Nephron (organoid): Measurements from ENCODE around the gene HMX1.

ENCODE experiments used
- H3K27ac Mint-ChIP-seq, 3 experiments: 2 replicates each; pipeline ENCODE4 v1.8.0; 2020; ENCODE audit warnings: mixed read lengths in 3 of 3, mild to moderate bottlenecking in 2 of 3, moderate library complexity in 1 of 3
- H3K27me3 Mint-ChIP-seq: 2 replicates; pipeline ENCODE4 v1.8.0; 2021; ENCODE audit warnings: low read depth, mild to moderate bottlenecking, moderate library complexity, mixed read lengths
- H3K36me3 Mint-ChIP-seq: 2 replicates; pipeline ENCODE4 v1.8.0; 2020; ENCODE audit warnings: low read depth, mixed read lengths
- H3K4me1 Mint-ChIP-seq: 2 replicates; pipeline ENCODE4 v1.8.0; 2020; ENCODE audit warnings: mixed read lengths
- H3K4me3 Mint-ChIP-seq, 3 experiments: 2 replicates each; pipeline ENCODE4 v1.8.0; 2020; ENCODE audit warnings: mild to moderate bottlenecking in 3 of 3, mixed read lengths in 3 of 3, moderate library complexity in 2 of 3
- H3K9me3 Mint-ChIP-seq: 2 replicates; pipeline ENCODE4 v1.8.0; 2020; ENCODE audit warnings: mixed read lengths
- CTCF ChIP-seq, 3 experiments: fragments of 200-600 bp; sonication (generic); IDR thresholded peaks; one replicate each; pipeline ENCODE4 v1.5.0; 2021; ENCODE audit warnings: antibody characterized with exemption in 3 of 3; ENCODE audit not compliant: unreplicated experiment in 3 of 3

HMX1 gene

GRCh38 chr4:8866421-8866820 lies 5.2 kb downstream of the HMX1 start:
- H3K27ac Mint-ChIP-seq: no peak overlapping the region
- peaks cover 92% of the 10 kb centered on the region for H3K27me3 Mint-ChIP-seq
- H3K36me3 Mint-ChIP-seq: no peaks in the 10 kb centered on the region
- H3K4me3 Mint-ChIP-seq: no peak overlapping the region
- H3K9me3 Mint-ChIP-seq: no peaks in the 10 kb centered on the region
- TF ChIP-seq CTCF (IDR thresholded peaks at IDR 0.05; ENCODE audit: unreplicated experiment in 3 of 3): no peak
- H3K4me1 Mint-ChIP-seq: no peaks in the 10 kb centered on the region

GRCh38 chr4:8865681-8866310 lies 5.8 kb downstream of the HMX1 start:
- Mint-ChIP-seq H3K9me3 (no peaks in the 10 kb centered on the region), H3K4me1 (no peaks in the 10 kb centered on the region), H3K27me3 (peaks cover 93% of the 10 kb centered on the region), H3K4me3 (no peak overlapping the region), H3K36me3 (no peaks in the 10 kb centered on the region), H3K27ac (no peak overlapping the region)
- no peak for TF ChIP-seq CTCF (IDR thresholded peaks at IDR 0.05; ENCODE audit: unreplicated experiment in 3 of 3)

GRCh38 chr4:8864912-8865680 lies 6.5 kb downstream of the HMX1 start:
- no peak overlapping the region for H3K4me3 Mint-ChIP-seq
- no peaks in the 10 kb centered on the region for H3K4me1 Mint-ChIP-seq
- TF ChIP-seq CTCF (IDR thresholded peaks at IDR 0.05; ENCODE audit: unreplicated experiment in 3 of 3): no peak
- H3K27ac Mint-ChIP-seq: no peak overlapping the region
- H3K36me3 Mint-ChIP-seq: no peaks in the 10 kb centered on the region
- peaks cover 93% of the 10 kb centered on the region for H3K27me3 Mint-ChIP-seq
- H3K9me3 Mint-ChIP-seq: no peaks in the 10 kb centered on the region

DNA sequence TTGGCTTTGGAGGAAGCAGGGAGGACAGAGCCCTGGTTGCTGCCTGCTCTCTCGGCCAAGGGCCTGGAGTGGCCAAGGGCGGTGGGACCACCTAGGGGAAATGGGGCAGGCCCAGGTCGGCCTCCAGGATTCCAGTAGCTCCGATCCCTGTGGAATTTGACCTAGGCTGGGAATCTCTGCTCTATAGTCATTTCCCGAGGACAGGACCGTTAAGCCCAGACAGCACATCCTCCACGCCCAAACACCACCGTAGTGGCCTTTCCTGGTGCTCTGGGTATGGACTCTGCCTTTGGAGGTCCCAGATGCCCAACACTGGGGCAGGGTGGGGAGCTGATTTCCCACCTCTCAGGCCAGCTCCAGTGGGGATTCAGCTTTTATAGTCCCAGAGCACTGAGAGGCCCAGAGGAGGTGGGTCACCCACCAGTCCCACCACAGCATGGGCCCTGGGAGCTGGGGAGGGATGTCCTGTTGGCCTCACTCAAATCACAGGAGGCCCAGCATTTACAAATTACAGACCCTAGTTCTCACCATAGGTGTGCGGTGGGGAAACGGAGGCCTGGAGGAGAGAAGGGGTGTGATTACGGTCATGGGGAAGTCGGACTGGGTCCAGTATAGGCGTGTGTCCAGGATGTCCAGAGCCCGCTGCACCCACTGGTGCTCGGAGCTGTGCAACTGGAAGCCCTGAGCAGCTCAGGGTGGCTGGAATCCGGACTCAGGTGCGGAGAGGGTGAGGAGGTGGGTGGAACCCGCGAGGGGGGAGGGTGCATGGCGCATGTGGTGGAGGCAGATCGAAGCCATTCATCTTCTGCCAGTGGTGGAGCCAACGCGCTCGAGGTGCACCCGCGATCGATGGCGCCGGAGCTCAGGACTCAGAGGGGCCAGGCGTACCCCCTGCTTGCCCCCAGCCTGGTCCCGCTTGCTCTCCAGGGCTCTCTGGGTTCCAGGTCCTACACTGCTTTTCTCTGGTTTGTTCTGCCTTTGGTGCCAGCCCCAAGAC lies 7.7 kb downstream of the HMX1 start:
- Mint-ChIP-seq H3K4me1 (no peaks in the 10 kb centered on the region), H3K9me3 (no peaks in the 10 kb centered on the region), H3K27me3 (peaks cover 93% of the 10 kb centered on the region), H3K4me3 (no peak overlapping the region), H3K36me3 (no peaks in the 10 kb centered on the region), H3K27ac (no peak overlapping the region)
- no peak for TF ChIP-seq CTCF (IDR thresholded peaks at IDR 0.05; ENCODE audit: unreplicated experiment in 3 of 3)

DNA sequence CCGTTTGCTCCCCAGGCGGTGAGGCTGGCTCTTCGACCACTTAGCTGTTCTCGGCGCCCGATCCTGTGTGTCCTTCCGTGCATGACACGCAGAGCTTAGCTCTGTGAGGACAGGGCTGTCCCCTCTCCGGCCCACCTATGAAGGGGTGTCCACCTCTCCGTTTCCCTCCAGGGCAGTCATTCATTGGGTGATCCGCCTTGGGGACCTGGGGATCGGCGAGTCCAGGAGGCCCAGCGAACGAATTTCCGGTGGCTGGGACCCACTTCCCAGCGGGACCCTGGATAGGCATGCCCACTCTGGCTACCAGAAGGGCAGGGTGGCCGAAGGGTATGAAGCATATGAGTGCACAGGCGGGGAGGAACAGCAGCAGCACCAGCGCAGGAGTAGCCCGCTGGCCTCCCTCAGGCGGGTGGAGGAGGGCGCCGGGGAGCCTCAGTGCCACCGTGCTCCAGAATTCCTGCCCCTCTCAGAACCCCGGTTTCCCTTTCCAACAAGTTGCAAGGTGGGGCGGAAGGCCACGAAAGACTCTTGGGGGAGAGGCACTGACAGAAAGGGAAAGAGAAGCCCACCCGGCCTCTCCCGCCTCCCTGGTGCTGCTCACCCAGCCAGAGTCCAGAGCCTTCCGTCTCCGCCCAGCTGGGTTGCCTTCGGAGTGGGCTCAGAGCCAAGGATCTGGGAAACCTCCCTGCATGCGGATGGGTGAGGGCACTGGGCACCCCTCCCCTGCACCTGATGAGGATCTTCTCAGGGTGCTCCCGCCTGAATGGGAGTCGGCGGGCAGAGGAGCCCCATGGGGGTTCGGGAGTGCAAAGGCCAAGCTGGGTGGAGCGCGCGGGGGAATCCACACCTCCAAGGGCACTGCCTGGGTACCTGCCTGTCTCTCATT lies 8.6 kb downstream of the HMX1 start:
- Mint-ChIP-seq H3K4me3 (peak overlapping the region in 1 of 3 experiments; percentile 46), H3K27me3 (peaks cover 92% of the 10 kb centered on the region), H3K4me1 (no peaks in the 10 kb centered on the region), H3K36me3 (no peaks in the 10 kb centered on the region), H3K9me3 (no peaks in the 10 kb centered on the region), H3K27ac (no peak overlapping the region)
- no peak for TF ChIP-seq CTCF (IDR thresholded peaks at IDR 0.05; ENCODE audit: unreplicated experiment in 3 of 3)
